ENCODE data around the gene CAMK2N1. TPM values are rescaled to one million over a fixed set of nuclear protein-coding genes. Genes with fewer than 3 reads are reported as not detected.

Gene CAMK2N1
- total and polyA plus RNA-seq, 2 experiments from 2014 or later = 0.52 to 2.9 TPM

GRCh38 chr1:20445956-20446355, 40.1 kb downstream of the CAMK2N1 start:
- Histone ChIP-seq H3F3A (replicated peaks; ENCODE audit: low read depth) (no peaks in the 10 kb centered on the region), H3K79me2 (replicated peaks; ENCODE audit: insufficient read depth) (no peaks in the 10 kb centered on the region), H3K4me3 (no peak overlapping the region), H2AFZ (no peak overlapping the region), H3K4me2 (no peak overlapping the region), H3K4me1 (ENCODE audit: insufficient read depth) (peaks cover 15% of the 10 kb centered on the region), H3K27me3 (ENCODE audit: insufficient read depth) (no peaks in the 10 kb centered on the region), H4K20me1 (replicated peaks; ENCODE audit: insufficient read depth) (no peaks in the 10 kb centered on the region), H3K9me2 (ENCODE audit: insufficient read depth) (no peaks in the 10 kb centered on the region), H3K27ac (ENCODE audit: low read depth) (no peak overlapping the region), H3K36me3 (ENCODE audit: insufficient read depth) (no peaks in the 10 kb centered on the region)
- Mint-ChIP-seq H3K4me3 (no peak overlapping the region), H3K27me3 (ENCODE audit: insufficient read depth, low read depth, poor library complexity) (peaks cover 1% of the 10 kb centered on the region), H3K9me3 (no peaks in the 10 kb centered on the region), H3K36me3 (ENCODE audit: low read depth) (no peaks in the 10 kb centered on the region), H3K4me1 (peaks cover 17% of the 10 kb centered on the region), H3K27ac (no peak overlapping the region)
- no peak for DNase-seq (ENCODE audit: low spot score)
- TF ChIP-seq EZH2phosphoT487 (IDR thresholded peaks at IDR 0.05; ENCODE audit: unreplicated experiment) (no peak), STAT1 (IDR thresholded peaks at IDR 0.05; ENCODE audit: unreplicated experiment) (no peak), EZH2 (IDR thresholded peaks at IDR 0.05; ENCODE audit: low read depth, unreplicated experiment) (no peak), NANOG (IDR thresholded peaks at IDR 0.05; ENCODE audit: borderline replicate concordance) (no peak), ZNF331 (CRISPR knock-in tag; IDR thresholded peaks at IDR 0.05; ENCODE audit: low read depth) (no peak), ETS1 (IDR thresholded peaks at IDR 0.05) (no peak)
- ATAC-seq = no peak

GRCh38 chr1:20443703-20444586, 42.1 kb downstream of the CAMK2N1 start:
- peak; percentile 42 for ATAC-seq
- no peak overlapping the region for H3K27ac ChIP-seq (ENCODE audit: low read depth)
- H3K4me1 ChIP-seq (ENCODE audit: insufficient read depth) = peaks cover 15% of the 10 kb centered on the region
- peak; percentile 21 for DNase-seq (ENCODE audit: low spot score)
- Mint-ChIP-seq H3K36me3 (ENCODE audit: low read depth) (no peaks in the 10 kb centered on the region), H3K27me3 (ENCODE audit: insufficient read depth, low read depth, poor library complexity) (peaks cover under 1% of the 10 kb centered on the region), H3K9me3 (peaks cover 2% of the 10 kb centered on the region; the same call in 2 of the 3 replicates), H3K27ac (no peak overlapping the region), H3K4me3 (no peak overlapping the region), H3K4me1 (peaks cover 13% of the 10 kb centered on the region; the same call in 2 of the 3 replicates)
- no peaks in the 10 kb centered on the region for H4K20me1 ChIP-seq (replicated peaks; ENCODE audit: insufficient read depth)
- H3K4me2 ChIP-seq = no peak overlapping the region
- H2AFZ ChIP-seq = no peak overlapping the region
- no peaks in the 10 kb centered on the region for H3K9me2 ChIP-seq (ENCODE audit: insufficient read depth)
- TF ChIP-seq ZNF462 (CRISPR knock-in tag; IDR thresholded peaks at IDR 0.05) = no peak
- no peak for TF ChIP-seq JUNB (IDR thresholded peaks at IDR 0.05; ENCODE audit: unreplicated experiment)
- no peak for TF ChIP-seq REST (IDR thresholded peaks at IDR 0.05; ENCODE audit: unreplicated experiment)
- TF ChIP-seq ZNF114 (CRISPR knock-in tag; IDR thresholded peaks at IDR 0.05) = no peak
- H3K4me3 ChIP-seq = no peak overlapping the region
- H3K27me3 ChIP-seq (ENCODE audit: insufficient read depth) = no peaks in the 10 kb centered on the region
- no peaks in the 10 kb centered on the region for H3K36me3 ChIP-seq (ENCODE audit: insufficient read depth)
- no peaks in the 10 kb centered on the region for H3F3A ChIP-seq (replicated peaks; ENCODE audit: low read depth)
- H3K79me2 ChIP-seq (replicated peaks; ENCODE audit: insufficient read depth) = no peaks in the 10 kb centered on the region

Data from GM23338 (cell line).